Measurements from ENCODE around the gene CLOCK. TPM values are rescaled to one million over a fixed set of nuclear protein-coding genes. Genes with fewer than 3 reads are reported as not detected.

Gene CLOCK
- total and polyA plus RNA-seq, 9 of the 15 experiments (the other 6 are each of a cell fraction or from before 2014, with no cell fraction given): 3.7 to 14.4 (median 9.4) TPM

DNA sequence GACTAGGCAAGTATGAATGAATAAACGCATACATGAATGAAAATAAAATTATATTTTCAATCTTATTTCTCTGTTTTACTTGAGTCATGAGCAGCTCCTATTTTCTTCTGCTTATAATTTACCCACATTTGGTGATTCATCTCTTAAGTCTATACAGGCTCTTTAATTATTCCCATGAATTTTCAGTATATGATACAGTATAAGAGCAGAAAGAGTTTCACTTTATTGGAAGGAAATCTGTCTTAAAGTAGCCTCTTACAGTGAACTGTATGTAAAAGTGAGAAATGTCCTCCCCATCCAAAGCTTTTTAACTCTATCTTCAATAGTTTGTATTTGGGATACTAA is 100.2 kb downstream of the CLOCK start:
- Histone ChIP-seq H2AFZ (ENCODE audit: low read depth, low read length) (no peak overlapping the region), H3K9ac (ENCODE audit: insufficient read depth in 1 of 2, low read depth in 2 of 2, low read length in 2 of 2) (no peak overlapping the region), H3K4me3 (no peak overlapping the region), H3K9me1 (ENCODE audit: control insufficient read depth, insufficient read depth, low read length) (no peaks in the 10 kb centered on the region), H4K20me1 (replicated peaks; ENCODE audit: control insufficient read depth, insufficient read depth, low read length) (no peaks in the 10 kb centered on the region), H3K27ac (ENCODE audit: extremely low read depth, low read depth, low read length) (no peak overlapping the region), H3K4me1 (replicated peaks in 1 of 2; ENCODE audit: control insufficient read depth in 2 of 2, insufficient read depth in 2 of 2, low read length in 2 of 2) (no peaks in the 10 kb centered on the region), H3K36me3 (ENCODE audit: control insufficient read depth, insufficient read depth, low read length) (peaks cover 73% of the 10 kb centered on the region; the same call in 2 of the 3 replicates), H3K4me2 (ENCODE audit: insufficient read depth, low read length) (no peak overlapping the region), H3K9me3 (replicated peaks; ENCODE audit: control insufficient read depth, insufficient read depth, low read depth, low read length) (no peaks in the 10 kb centered on the region), H3K27me3 (ENCODE audit: control insufficient read depth in 2 of 2, insufficient read depth in 2 of 2, low read length in 2 of 2) (no peaks in the 10 kb centered on the region), H3K79me2 (ENCODE audit: control insufficient read depth, insufficient read depth, low read length) (no peaks in the 10 kb centered on the region)
- in situ Hi-C loops (cut with MboI) (no loop called here), intact Hi-C loops (cut with micrococcal nuclease) (loop anchor here (10.0 kb wide), 1 partner anchor 102 kb away; the partner anchor contains the start of gene SRD5A3)
- DNase-seq (ENCODE audit: extremely low read depth in 1 of 4, low spot score in 3 of 4): no peak
- TF ChIP-seq NBN (IDR thresholded peaks at IDR 0.05; ENCODE audit: low read depth) (no peak), ZNF707 (CRISPR knock-in tag; conservative IDR thresholded peaks at IDR 0.05) (no peak), KLF16 (IDR thresholded peaks at IDR 0.05) (no peak), PHF21A (IDR thresholded peaks at IDR 0.05; ENCODE audit: borderline replicate concordance, low read depth) (no peak), GABPA (tag; conservative IDR thresholded peaks at IDR 0.05; ENCODE audit: low read depth) (no peak), ZNF282 (CRISPR knock-in tag; IDR thresholded peaks at IDR 0.05) (no peak), ZNF239 (CRISPR knock-in tag; IDR thresholded peaks at IDR 0.05) (no peak), ZNF311 (CRISPR knock-in tag; IDR thresholded peaks at IDR 0.05) (no peak), TAF15 (IDR thresholded peaks at IDR 0.05; ENCODE audit: low read depth, low read length) (no peak), JUN (IDR thresholded peaks at IDR 0.05; ENCODE audit: borderline replicate concordance, low read depth, low read length) (no peak), JUN (CRISPR knock-in tag; IDR thresholded peaks at IDR 0.05; ENCODE audit: borderline replicate concordance) (no peak), ZNF354B (CRISPR knock-in tag; IDR thresholded peaks at IDR 0.05) (no peak), CCAR2 (IDR thresholded peaks at IDR 0.05; ENCODE audit: low read depth, low read length) (no peak), DMBX1 (CRISPR knock-in tag; IDR thresholded peaks at IDR 0.05; ENCODE audit: borderline replicate concordance) (no peak), SP2 (IDR thresholded peaks at IDR 0.05; ENCODE audit: extremely low read depth, low read depth, low read length, poor library complexity, severe bottlenecking) (no peak)
- TF ChIP-seq, protein P1, sequence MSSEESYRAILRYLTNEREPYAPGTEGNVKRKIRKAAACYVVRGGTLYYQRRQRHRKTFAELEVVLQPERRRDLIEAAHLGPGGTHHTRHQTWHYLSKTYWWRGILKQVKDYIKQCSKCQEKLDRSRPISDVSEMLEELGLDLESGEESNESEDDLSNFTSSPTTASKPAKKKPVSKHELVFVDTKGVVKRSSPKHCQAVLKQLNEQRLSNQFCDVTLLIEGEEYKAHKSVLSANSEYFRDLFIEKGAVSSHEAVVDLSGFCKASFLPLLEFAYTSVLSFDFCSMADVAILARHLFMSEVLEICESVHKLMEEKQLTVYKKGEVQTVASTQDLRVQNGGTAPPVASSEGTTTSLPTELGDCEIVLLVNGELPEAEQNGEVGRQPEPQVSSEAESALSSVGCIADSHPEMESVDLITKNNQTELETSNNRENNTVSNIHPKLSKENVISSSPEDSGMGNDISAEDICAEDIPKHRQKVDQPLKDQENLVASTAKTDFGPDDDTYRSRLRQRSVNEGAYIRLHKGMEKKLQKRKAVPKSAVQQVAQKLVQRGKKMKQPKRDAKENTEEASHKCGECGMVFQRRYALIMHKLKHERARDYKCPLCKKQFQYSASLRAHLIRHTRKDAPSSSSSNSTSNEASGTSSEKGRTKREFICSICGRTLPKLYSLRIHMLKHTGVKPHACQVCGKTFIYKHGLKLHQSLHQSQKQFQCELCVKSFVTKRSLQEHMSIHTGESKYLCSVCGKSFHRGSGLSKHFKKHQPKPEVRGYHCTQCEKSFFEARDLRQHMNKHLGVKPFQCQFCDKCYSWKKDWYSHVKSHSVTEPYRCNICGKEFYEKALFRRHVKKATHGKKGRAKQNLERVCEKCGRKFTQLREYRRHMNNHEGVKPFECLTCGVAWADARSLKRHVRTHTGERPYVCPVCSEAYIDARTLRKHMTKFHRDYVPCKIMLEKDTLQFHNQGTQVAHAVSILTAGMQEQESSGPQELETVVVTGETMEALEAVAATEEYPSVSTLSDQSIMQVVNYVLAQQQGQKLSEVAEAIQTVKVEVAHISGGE (CRISPR knock-in tag; IDR thresholded peaks at IDR 0.05): no peak
- no peak for FAIRE-seq
- ChIA-PET CTCF (ENCODE audit: low intra/inter-chr PET ratio) (no interaction called here), POLR2A (no interaction called here)
- 86% methylated on average over 1 of the region's 1 CpG for WGBS (ENCODE audit: insufficient coverage, low coverage, missing lambda C conversion rate)
- no TSS peak for BruUV-seq (replicated peaks)
- no peak for ATAC-seq

Measured in K562 (cell line).